Pancreas (tissue), 10 donors: ENCODE data around the gene SCRN2. TPM values are rescaled to one million over a fixed set of nuclear protein-coding genes. Genes with fewer than 3 reads are reported as not detected.

ENCODE experiments used
- ATAC-seq, 4 donors: fragments of 200-7000 bp; cut with Tn5 transposase; one replicate each; pipeline versions ENCODE4 v1.8.0 to v1.9.1; 2020; ENCODE audit warnings: mild to moderate bottlenecking in 4 of 4, moderate library complexity in 4 of 4
- DNase-seq, 6 donors: peaks; one replicate each; pipeline ENCODE4 v3.0.0-alpha.2; 2020
- FAIRE-seq: peaks from 2 replicates; lab custom pipeline; 2012; peaks lifted over from hg19 to GRCh38; lab: Jason Lieb, UNC
- H3K27ac ChIP-seq, 4 donors: fragments of 200-600 bp; sonication (generic); 1 replicate in 3 of 4; 2 replicates in 1 of 4; pipeline versions ENCODE4 v1.5.0 to v1.8.0; 2020
- H3K27me3 ChIP-seq, 4 donors: fragments of 200-600 bp; one replicate each; pipeline ENCODE4 v1.8.0; 2021
- H3K36me3 ChIP-seq, 3 donors: fragments of 200-600 bp; sonication (generic) in 1 of 3; one replicate each; pipeline versions ENCODE4 v1.5.0 to v1.8.0; 2020 to 2021
- H3K4me1 ChIP-seq, 3 donors: fragments of 200-600 bp; one replicate each; pipeline ENCODE4 v1.8.0; 2021
- H3K4me3 ChIP-seq, 4 donors: fragments of 200-600 bp; sonication (generic) in 2 of 4; one replicate each; pipeline versions ENCODE4 v1.5.0 to v1.8.0; 2020 to 2021
- H3K9me3 ChIP-seq, 4 donors: fragments of 200-600 bp; one replicate each; pipeline ENCODE4 v1.8.0; 2021
- CTCF ChIP-seq, 4 donors: fragments of 200-600 bp; sonication (generic) in 3 of 4; IDR thresholded peaks; one replicate each; pipeline versions ENCODE4 v1.5.0 to v1.8.0; 2021; ENCODE audit warnings: antibody characterized with exemption in 4 of 4
- WGBS, 2 donors: extraction: QIAGEN DNeasy Blood & Tissue Kit; methylation state at CpG; one replicate each; pipeline ENCODE4 v1.1.7; 2013; 5-methylcytosine and 5-hydroxymethylcytosine counted together
- intact Hi-C, 3 donors: fragments of 100-400 bp; cut with DNase I; formaldehyde crosslinking; loops; one replicate each; pipeline versions ENCODE4 v1.11.1 to v1.14.2; 2022
- polyA plus RNA-seq, 2 donors: library from polyadenylated mRNA; stranded (reverse); fragments of 200-250 nt; gene quantifications; one replicate each; pipeline ENCODE4 v1.2.3, GENCODE V29; 2013
- total RNA-seq, 6 donors: library from RNA; stranded (reverse); fragmentation: NEBNext Ultra II Directional in 4 of 6; extraction: Animal tissue kit (Norgen Biotek cat#: 25700) in 4 of 6; gene quantifications; one replicate each; pipeline versions ENCODE4 v1.2.1 to v1.2.4, GENCODE V29; 2021 to 2023
- donor health status: healthy with polysubstance abuse.
- donor health status: DM: no; HTN: no; CAD: no; lungs with moderate emphysema.
- donor health status: DM: no; HTN: no; CAD: no.
- donor health status: control.
- donor health status: control.
- donor health status: Bipolar disorder and iron deficiency.
- donor health status: DM: yes; HTN: yes; CAD: no.
- donor health status: DM: no; HTN: no; CAD: no.
- donor health status: DM: no; HTN: no; CAD: no.
- donor health status: DM: yes; HTN: yes; CAD: no.

SCRN2 gene
- total and polyA plus RNA-seq, 8 donors, result 12.6 to 56.1 (median 20.8) TPM

GRCh38 chr17:47822785-47823184 is 18.3 kb downstream of the SCRN2 start:
- H3K9me3 ChIP-seq, result no peaks in the 10 kb centered on the region
- H3K36me3 ChIP-seq, result peaks cover 0 to 36% (median 28%) of the 10 kb centered on the region in 3 donors
- 88 to 91% methylated on average over 4 of the region's 4 CpGs for WGBS, 2 donors
- H3K27ac ChIP-seq, result no peak overlapping the region
- TF ChIP-seq CTCF (IDR thresholded peaks at IDR 0.05), result no peak
- DNase-seq (peak in 2 of 6 donors; percentile 18 to 26), ATAC-seq (no peak), FAIRE-seq (no peak)
- H3K4me3 ChIP-seq, result no peak overlapping the region
- no peaks in the 10 kb centered on the region for H3K27me3 ChIP-seq
- intact Hi-C loops, result no loop called here
- H3K4me1 ChIP-seq, result peaks cover 0 to 14% (median 4%) of the 10 kb centered on the region in 3 donors

GRCh38 chr17:47821424-47822391 is 19.4 kb downstream of the SCRN2 start, which contains the start of gene OSBPL7:
Gene OSBPL7 (minus strand): TSS chr17:47821794. CDS start chr17:47820278, 1,516 bp downstream.
- no peak for FAIRE-seq
- peak; percentile 96 to 98 (median 97) for ATAC-seq
- H3K27me3 ChIP-seq, result no peaks in the 10 kb centered on the region
- no peaks in the 10 kb centered on the region for H3K9me3 ChIP-seq
- DNase-seq, result peak; percentile 85 to 94 (median 88)
- intact Hi-C loops, result no loop called here
- H3K36me3 ChIP-seq, result peaks cover 0 to 32% (median 29%) of the 10 kb centered on the region in 3 donors
- H3K27ac ChIP-seq, result peak within 1 kb of the TSS; percentile 42 to 71 (median 62)
- TF ChIP-seq CTCF (IDR thresholded peaks at IDR 0.05), result no peak
- H3K4me1 ChIP-seq, result peaks cover 0 to 14% (median 4%) of the 10 kb centered on the region in 3 donors
- 4 to 5% methylated on average over 21 of the region's 21 CpGs for WGBS, 2 donors
- H3K4me3 ChIP-seq, result peak within 1 kb of the TSS; percentile 51 to 85 (median 68)

- TF ChIP-seq CTCF (IDR thresholded peaks at IDR 0.05), result no peak
- Histone ChIP-seq H3K9me3 (no peaks in the 10 kb centered on the region), H3K4me3 (peak overlapping the region; percentile 51 to 85 (median 68)), H3K36me3 (peaks cover 0 to 34% (median 28%) of the 10 kb centered on the region in 3 donors), H3K27me3 (no peaks in the 10 kb centered on the region), H3K4me1 (peaks cover 0 to 14% (median 4%) of the 10 kb centered on the region in 3 donors), H3K27ac (peak overlapping the region; percentile 42 to 71 (median 62))
- DNase-seq (peak in 2 of 6 donors; percentile 51 to 63), ATAC-seq (peak; percentile 19 to 41 (median 36)), FAIRE-seq (no peak)
- intact Hi-C loops, result no loop called here
- 1 to 5% methylated on average over 4 of the region's 4 CpGs for WGBS, 2 donors
Measured at GRCh38 chr17:47821031-47821423, 20.0 kb downstream of the SCRN2 start.

- peaks cover 0 to 41% (median 21%) of the 10 kb centered on the region in 3 donors for H3K36me3 ChIP-seq
- DNase-seq, result peak in 1 of 6 donors; percentile 34
Measured at GRCh38 chr17:47820033-47820789, 20.9 kb downstream of the SCRN2 start.

More at GRCh38 chr17:47820033-47820789, 20.9 kb downstream of the SCRN2 start:
- 53 to 56% methylated on average over 12 of the region's 12 CpGs for WGBS, 2 donors
- H3K27ac ChIP-seq, result no peak overlapping the region
- no peak for TF ChIP-seq CTCF (IDR thresholded peaks at IDR 0.05)
- no peaks in the 10 kb centered on the region for H3K9me3 ChIP-seq
- ATAC-seq (peak in 1 of 4 donors; percentile 5), FAIRE-seq (no peak)
- intact Hi-C loops, result no loop called here
- peak overlapping the region in 2 of 4 donors; percentile 71 to 85 for H3K4me3 ChIP-seq
- H3K27me3 ChIP-seq, result no peaks in the 10 kb centered on the region
- peaks cover 0 to 14% (median 4%) of the 10 kb centered on the region in 3 donors for H3K4me1 ChIP-seq
